Superior temporal gyrus (tissue), 1 donor: ENCODE data around the gene TMEM52.
"Not testable (repeated sequence)": the region's sequence is repeated elsewhere in the genome, so short reads cannot be mapped to it uniquely, and the experiment has no call there.

ENCODE experiments used
- DNase-seq: peaks from one replicate; pipeline ENCODE4 v3.0.0-alpha.2; 2016; ENCODE audit errors: extremely low spot score

TMEM52 gene

DNA sequence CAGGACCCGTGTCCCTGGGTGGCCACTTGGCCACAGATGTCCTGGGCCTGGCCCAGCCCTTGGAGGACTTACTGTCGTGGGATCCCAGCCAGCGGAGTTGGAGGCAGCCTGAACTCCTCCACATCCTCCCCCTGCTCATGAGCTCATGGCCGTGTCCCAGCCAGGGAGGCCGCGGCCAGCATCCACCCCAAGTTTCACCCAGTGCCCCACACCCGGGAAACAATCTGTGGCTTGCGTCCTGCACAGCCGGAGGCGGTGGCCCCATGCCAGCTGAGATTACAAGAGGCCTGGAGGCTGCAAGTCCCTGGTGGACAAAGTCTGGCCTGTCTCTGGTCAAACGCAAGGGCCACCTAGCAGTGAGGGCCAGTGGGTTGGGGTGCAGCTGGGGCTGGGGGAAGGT, 27.5 kb upstream of the TMEM52 start:
- DNase-seq, result no peak

DNA sequence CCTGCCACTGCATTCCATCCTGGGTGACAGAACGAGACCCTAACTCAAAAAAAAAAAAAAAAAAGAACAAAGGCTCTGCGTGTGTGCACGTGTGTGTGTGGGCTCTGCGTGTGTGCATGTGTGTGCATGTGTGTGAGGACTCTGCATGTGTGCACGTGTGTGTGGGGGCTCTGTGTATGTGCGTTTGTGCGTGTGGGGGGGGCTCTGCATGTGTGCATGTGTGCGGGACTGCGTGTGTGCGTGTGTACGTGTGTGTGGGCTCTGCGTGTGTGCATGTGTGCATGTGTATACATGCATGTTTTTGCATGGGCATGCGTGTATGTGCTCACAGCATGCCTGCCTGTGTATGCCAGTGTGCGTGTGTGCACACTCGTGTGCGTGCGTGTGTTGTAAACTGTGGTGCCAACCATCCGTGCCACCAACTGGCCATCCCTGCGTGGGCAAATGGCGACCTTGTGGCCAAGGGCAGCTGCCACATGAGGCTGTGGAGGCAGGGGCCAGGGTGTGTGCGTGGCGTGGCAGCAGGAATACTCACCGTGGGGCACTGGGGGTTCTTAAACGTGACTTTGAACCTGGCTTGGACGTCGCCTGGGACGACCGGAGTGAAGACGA, 26.8 kb upstream of the TMEM52 start:
- no peak for DNase-seq

DNA sequence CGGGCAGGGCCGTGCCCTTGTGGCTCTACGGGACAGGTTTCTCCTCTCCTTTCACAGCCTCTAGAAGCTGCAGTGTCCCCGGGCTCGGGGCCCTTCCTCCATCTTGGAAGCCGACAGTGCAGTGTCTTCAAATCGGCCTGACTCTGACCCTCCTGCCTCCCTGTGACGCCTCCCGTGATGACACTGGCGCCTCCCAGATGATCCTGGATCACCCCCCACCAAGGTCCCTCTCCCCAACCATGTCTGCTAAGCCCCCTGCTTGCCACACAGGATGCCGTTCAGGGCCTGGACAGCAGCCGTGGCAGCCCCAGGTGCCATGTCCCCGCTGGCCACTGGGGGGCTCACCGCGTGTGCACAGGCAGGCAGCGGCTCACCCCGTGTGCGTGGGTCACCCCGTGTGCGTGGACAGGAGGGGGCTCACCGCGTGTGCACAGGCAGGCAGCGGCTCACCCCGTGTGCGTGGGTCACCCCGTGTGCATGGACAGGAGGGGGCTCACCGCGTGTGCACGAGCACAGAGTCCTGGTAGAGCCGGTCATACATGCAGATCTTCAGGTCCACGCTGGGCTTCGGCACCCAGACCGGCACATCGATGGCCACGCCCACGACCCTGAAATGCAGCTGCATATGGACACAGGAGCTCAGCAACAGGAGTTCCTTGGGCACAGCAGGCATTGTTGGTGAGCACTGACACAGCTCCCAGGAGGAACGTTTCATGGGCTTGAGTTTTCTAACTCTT, 24.9 kb upstream of the TMEM52 start:
- DNase-seq, result peak; percentile 41

GRCh38 chr1:1942753-1943656, 23.9 kb upstream of the TMEM52 start:
- DNase-seq, result no peak

- DNase-seq, result no peak
These were observed 23.0 kb upstream of the TMEM52 start for GRCh38 chr1:1941868-1942752.

DNA sequence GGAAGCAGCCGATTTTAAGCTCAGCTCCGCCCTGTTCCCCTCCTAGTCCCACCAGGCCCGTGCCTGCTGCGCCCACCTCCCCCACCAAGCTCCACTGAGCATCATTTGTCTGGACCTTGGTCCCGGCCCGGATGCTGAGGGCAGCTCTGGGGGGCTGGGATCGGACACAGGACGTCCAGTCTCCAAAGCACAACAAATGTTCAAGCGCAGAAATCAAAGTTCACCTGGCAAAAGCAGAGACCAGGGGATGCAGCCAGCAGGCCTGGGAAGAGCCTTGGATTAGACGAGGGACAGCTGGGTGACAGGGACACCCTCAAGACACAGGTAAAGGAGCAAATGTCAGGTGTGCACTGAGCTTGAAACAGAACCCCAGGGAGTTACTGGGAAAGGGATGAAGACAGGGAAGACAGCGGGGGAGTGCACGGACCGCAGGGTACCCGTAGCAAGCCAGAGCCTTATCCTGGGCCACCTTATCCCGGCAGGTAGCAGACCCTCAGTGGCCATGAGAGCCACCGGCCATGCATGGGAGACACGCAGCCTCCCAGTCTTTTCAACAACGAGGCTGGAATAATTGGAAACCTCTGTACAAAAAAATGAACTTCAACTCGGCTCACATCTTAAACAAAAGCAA, 22.2 kb upstream of the TMEM52 start:
- DNase-seq, result no peak

GRCh38 chr1:1940123-1940425, 21.0 kb upstream of the TMEM52 start:
- no peak for DNase-seq

GRCh38 chr1:1939296-1940122, 20.4 kb upstream of the TMEM52 start:
- no peak for DNase-seq

- no peak for DNase-seq
These were observed 19.7 kb upstream of the TMEM52 start for GRCh38 chr1:1938613-1939295.

DNA sequence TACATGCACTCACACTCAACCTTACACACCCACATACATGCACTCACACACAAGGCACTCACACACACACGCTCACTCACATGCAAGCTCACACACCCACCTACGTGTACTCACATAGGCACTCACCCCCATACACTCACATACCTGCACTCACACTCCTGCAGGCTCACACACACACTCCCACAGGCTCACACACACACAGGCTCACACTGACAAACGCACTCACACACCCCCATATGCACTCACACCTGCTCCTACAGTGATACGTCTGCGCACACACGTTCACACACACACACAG, 19.1 kb upstream of the TMEM52 start:
- no peak for DNase-seq

DNA sequence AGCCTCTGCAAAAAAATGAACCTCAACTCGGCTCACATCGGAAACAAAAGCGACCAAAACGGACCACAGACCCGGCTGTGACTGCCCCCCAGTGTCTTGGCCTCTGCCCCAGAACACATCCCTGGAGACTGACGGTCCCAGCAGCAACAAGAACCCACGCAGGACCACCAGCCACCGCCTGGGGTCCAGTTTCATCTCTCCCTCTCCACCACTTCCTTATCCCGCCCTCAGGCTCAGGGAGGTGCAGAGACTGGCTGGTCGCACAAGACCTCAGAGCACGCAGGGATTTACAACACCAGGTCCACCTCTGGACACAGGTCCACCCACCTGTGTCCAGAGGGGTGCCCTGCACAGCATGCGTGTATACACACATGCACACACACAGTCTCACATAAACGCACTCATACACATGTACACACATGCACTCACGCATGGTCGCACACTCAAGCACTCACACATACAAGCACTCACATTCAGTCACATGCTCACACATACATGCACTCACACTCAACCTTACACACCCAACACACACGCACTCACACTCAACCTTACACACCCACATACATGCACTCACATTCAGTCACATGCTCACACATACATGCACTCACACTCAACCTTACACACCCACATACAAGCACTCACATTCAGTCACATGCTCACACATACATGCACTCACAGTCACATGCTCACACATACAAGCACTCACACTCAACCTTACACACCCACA, 18.6 kb upstream of the TMEM52 start:
- DNase-seq, result no peak

- no peak for DNase-seq
These were observed 18.0 kb upstream of the TMEM52 start for GRCh38 chr1:1937061-1937460.

DNA sequence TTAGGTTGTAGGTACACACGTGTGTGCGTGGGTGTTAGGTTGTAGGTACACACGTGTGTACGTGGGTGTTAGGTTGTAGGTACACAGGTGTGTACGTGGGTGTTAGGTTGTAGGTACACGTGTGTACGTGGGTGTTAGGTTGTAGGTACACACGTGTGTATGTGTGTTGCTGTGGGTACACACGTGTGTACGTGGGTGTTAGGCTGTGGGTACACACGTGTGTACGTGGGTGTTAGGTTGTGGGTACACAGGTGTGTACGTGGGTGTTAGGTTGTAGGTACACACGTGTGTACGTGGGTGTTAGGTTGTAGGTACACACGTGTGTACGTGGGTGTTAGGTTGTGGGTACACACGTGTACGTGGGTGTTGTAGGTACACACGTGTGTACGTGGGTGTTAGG, 15.8 kb upstream of the TMEM52 start:
- not testable (repeated sequence) for DNase-seq

DNA sequence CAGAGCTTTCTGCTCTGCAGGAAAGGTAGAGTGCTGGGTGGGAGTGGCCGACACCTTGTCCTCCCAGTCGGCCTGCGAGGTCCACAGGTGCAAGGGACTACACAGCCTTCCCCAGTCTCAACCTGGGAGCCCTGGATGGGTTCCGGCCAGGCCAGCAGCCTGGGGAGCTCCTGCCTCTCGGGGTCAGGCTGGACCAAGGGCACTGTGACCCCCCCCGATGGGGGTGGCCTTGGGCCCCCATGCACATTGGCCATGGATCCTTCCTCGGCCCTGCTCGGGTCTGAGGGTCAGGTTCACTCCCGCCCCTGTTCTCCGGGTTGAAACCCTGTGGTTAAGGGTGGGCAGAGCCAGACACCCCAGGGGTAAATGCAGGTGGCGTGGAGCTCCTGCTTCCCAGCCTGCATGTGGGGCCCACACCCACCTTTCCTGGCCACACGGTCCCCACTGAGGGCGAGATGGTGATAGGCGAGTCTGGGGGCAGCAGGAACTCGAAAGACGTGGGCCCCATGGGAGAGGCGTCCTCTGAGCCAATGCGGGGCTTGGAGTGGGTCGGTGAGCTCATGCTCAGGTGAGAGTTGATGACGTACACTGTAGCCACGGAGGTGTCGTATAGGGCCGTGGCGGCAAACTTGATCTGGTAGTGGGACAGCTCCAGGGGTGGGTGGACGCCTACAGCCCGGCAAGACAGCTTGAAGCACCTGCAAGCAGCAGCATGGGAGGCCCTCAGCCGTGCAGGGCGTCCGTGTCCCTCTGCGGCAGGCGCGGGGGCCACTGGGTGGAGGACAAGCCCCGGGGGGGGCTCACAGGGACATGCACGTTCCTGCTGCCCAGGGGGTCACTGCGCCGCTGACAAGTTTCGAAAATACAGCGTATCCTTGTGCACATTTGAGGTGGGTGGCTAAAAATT, 10.8 kb upstream of the TMEM52 start:
- DNase-seq, result no peak

DNA sequence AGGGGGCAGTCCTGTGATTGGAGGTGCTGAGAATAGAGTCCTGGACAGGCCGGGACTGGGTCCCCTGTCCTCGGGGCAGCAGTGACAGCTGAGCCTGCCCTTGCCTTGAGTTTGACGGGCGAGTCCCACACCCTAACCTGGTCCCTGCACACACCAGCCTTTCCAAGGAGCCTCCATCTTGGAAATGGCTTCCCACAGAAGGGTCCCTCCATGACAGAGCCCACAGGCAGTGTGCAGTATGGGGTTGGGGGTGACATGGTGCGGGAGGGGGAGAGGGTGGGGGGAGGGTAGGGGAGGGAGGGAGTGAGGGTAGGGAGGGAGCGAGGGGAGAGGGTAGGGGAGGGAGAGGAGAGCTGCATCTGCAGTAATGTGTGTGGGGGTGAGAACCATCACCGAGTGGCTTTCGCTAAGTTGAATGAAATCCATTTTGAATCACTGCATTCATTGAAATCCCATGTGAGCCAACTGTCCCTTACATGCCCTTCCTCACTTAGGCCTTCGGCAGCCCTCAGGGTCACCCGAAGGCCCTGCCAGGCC, 10.1 kb upstream of the TMEM52 start:
- DNase-seq, result no peak

GRCh38 chr1:1928231-1929101, 9.4 kb upstream of the TMEM52 start:
- no peak for DNase-seq

GRCh38 chr1:1927751-1928150, 8.7 kb upstream of the TMEM52 start:
- DNase-seq, result no peak
